GM23338 (cell line): ENCODE data around the gene ZNF565. TPM values are rescaled to one million over a fixed set of nuclear protein-coding genes. Genes with fewer than 3 reads are reported as not detected.
A peak's percentile ranks its signal among the peaks of the same experiment; 100 is the strongest.

Experiments
- ATAC-seq: fragments of 200-7000 bp; cut with Tn5 transposase; 3 replicates; pipeline ENCODE4 v1.9.1; 2020
- DNase-seq: peaks from one replicate; pipeline ENCODE4 v3.0.0-alpha.2; 2015; ENCODE audit warnings: low spot score
- H2AFZ ChIP-seq: fragments of 200-600 bp; sonication (generic); 2 replicates; pipeline ENCODE4 v1.8.0; 2016; ENCODE audit warnings: antibody characterized with exemption, mild to moderate bottlenecking, moderate library complexity
- H3F3A ChIP-seq: fragments of 200-600 bp; sonication (generic); replicated peaks from 2 replicates; pipeline ENCODE4 v1.8.0; 2017; ENCODE audit warnings: antibody characterized with exemption, mixed run types, low read depth
- H3K27ac ChIP-seq: fragments of 200-600 bp; sonication (generic); 2 replicates; pipeline ENCODE4 v1.6.1; 2016; ENCODE audit warnings: low read depth
- H3K27me3 ChIP-seq: fragments of 200-600 bp; sonication (generic); 2 replicates; pipeline ENCODE4 v1.8.0; 2016; ENCODE audit warnings: mild to moderate bottlenecking, mixed run types, moderate library complexity; ENCODE audit not compliant: insufficient read depth
- H3K36me3 ChIP-seq: fragments of 200-600 bp; sonication (generic); 2 replicates; pipeline ENCODE4 v1.8.0; 2016; ENCODE audit warnings: mild to moderate bottlenecking; ENCODE audit not compliant: insufficient read depth
- H3K4me1 ChIP-seq: fragments of 200-600 bp; sonication (generic); 2 replicates; pipeline ENCODE4 v1.8.0; 2016; ENCODE audit warnings: mild to moderate bottlenecking, moderate library complexity; ENCODE audit not compliant: insufficient read depth
- H3K4me2 ChIP-seq: fragments of 200-600 bp; sonication (generic); 2 replicates; pipeline ENCODE4 v1.7.1; 2017; ENCODE audit warnings: mixed run types
- H3K4me3 ChIP-seq: fragments of 200-600 bp; sonication (generic); 2 replicates; pipeline ENCODE4 v1.6.1; 2016; ENCODE audit warnings: mixed run types
- H3K79me2 ChIP-seq: fragments of 200-600 bp; sonication (generic); replicated peaks from 2 replicates; pipeline ENCODE4 v1.8.0; 2017; ENCODE audit warnings: mild to moderate bottlenecking; ENCODE audit not compliant: insufficient read depth
- H3K9me2 ChIP-seq: fragments of 200-600 bp; sonication (generic); 2 replicates; pipeline ENCODE4 v1.8.0; 2017; ENCODE audit not compliant: insufficient read depth
- H4K20me1 ChIP-seq: fragments of 200-600 bp; sonication (generic); replicated peaks from 2 replicates; pipeline ENCODE4 v1.8.0; 2017; ENCODE audit warnings: mild to moderate bottlenecking; ENCODE audit not compliant: insufficient read depth
- H3K27ac Mint-ChIP-seq: 2 replicates; pipeline ENCODE4 v1.8.0; 2020; ENCODE audit warnings: inconsistent platforms, mild to moderate bottlenecking, moderate library complexity, mixed read lengths
- H3K27me3 Mint-ChIP-seq: 3 replicates; pipeline ENCODE4 v1.8.0; 2022; ENCODE audit warnings: low read depth, mild to moderate bottlenecking, moderate library complexity, mixed read lengths, inconsistent platforms; ENCODE audit not compliant: insufficient read depth, poor library complexity
- H3K36me3 Mint-ChIP-seq: 3 replicates; pipeline ENCODE4 v1.8.0; 2021; ENCODE audit warnings: low read depth, mild to moderate bottlenecking, inconsistent platforms, moderate library complexity, mixed read lengths
- H3K4me1 Mint-ChIP-seq: 3 replicates; pipeline ENCODE4 v1.8.0; 2020; ENCODE audit warnings: mild to moderate bottlenecking, inconsistent platforms, mixed read lengths
- H3K4me3 Mint-ChIP-seq: 3 replicates; pipeline ENCODE4 v1.8.0; 2021; ENCODE audit warnings: moderate library complexity, mild to moderate bottlenecking, inconsistent platforms, mixed read lengths
- H3K9me3 Mint-ChIP-seq: 3 replicates; pipeline ENCODE4 v1.8.0; 2020; ENCODE audit warnings: moderate library complexity, mild to moderate bottlenecking, inconsistent platforms, mixed read lengths
- CREB1 ChIP-seq: fragments of 250-450 bp; sonication (Bioruptor Pico); IDR thresholded peaks from 2 replicates; pipeline ENCODE4 v1.5.0; 2020; ENCODE audit warnings: low read depth, mild to moderate bottlenecking, moderate library complexity
- CTCF ChIP-seq, 2 experiments: fragments of 200-600 bp in 1 of 2; sonication (generic) in 1 of 2; conservative IDR thresholded peaks; 2 replicates each; pipeline versions ENCODE4 v1.5.1 to v1.6.1; 2016 to 2017; ENCODE audit warnings: antibody characterized with exemption in 2 of 2, low read depth in 2 of 2, mild to moderate bottlenecking in 2 of 2, moderate library complexity in 1 of 2
- ETS1 ChIP-seq: IDR thresholded peaks from 2 replicates; pipeline ENCODE4 v1.6.1; 2016; ENCODE audit warnings: antibody characterized with exemption
- EZH2 ChIP-seq: fragments of 200-600 bp; sonication (generic); IDR thresholded peaks from one replicate; pipeline ENCODE4 v1.8.0; 2017; ENCODE audit warnings: antibody characterized with exemption, mild to moderate bottlenecking, low read depth; ENCODE audit not compliant: unreplicated experiment
- EZH2phosphoT487 ChIP-seq: fragments of 200-600 bp; sonication (generic); IDR thresholded peaks from one replicate; pipeline ENCODE4 v1.8.1; 2018; ENCODE audit warnings: antibody characterized with exemption; ENCODE audit not compliant: unreplicated experiment
- JUNB ChIP-seq: IDR thresholded peaks from one replicate; pipeline ENCODE4 v1.6.1; 2016; ENCODE audit warnings: antibody characterized with exemption; ENCODE audit not compliant: unreplicated experiment
- NANOG ChIP-seq: IDR thresholded peaks from 2 replicates; pipeline ENCODE4 v1.6.1; 2016; ENCODE audit warnings: antibody characterized with exemption, borderline replicate concordance
- POLR2AphosphoS5 ChIP-seq: IDR thresholded peaks from 2 replicates; pipeline ENCODE4 v1.6.1; 2016; ENCODE audit warnings: antibody characterized with exemption, low read depth
- REST ChIP-seq: IDR thresholded peaks from one replicate; pipeline ENCODE4 v1.6.1; 2018; ENCODE audit warnings: antibody characterized with exemption; ENCODE audit not compliant: unreplicated experiment
- STAT1 ChIP-seq: IDR thresholded peaks from one replicate; pipeline ENCODE4 v1.6.1; 2016; ENCODE audit warnings: antibody characterized with exemption; ENCODE audit not compliant: unreplicated experiment
- ZNF114 ChIP-seq: fragments of 250-450 bp; sonication (Bioruptor Pico); IDR thresholded peaks from 2 replicates; pipeline ENCODE4 v1.5.0; 2020; ENCODE audit warnings: mild to moderate bottlenecking, moderate library complexity
- ZNF331 ChIP-seq: fragments of 250-450 bp; sonication (Bioruptor Pico); IDR thresholded peaks from 2 replicates; pipeline ENCODE4 v1.5.0; 2020; ENCODE audit warnings: low read depth, mild to moderate bottlenecking, moderate library complexity
- ZNF462 ChIP-seq: fragments of 250-450 bp; sonication (Bioruptor Pico); IDR thresholded peaks from 2 replicates; pipeline ENCODE4 v1.5.0; 2020; ENCODE audit warnings: mild to moderate bottlenecking, moderate library complexity
- polyA plus RNA-seq: library from polyadenylated mRNA; unstranded; fragments of >200 nt; fragmentation: Nextera tagmentation; extraction: Ambion mirVana; gene quantifications from 2 replicates; pipeline ENCODE4 v1.2.1, GENCODE V29; 2016
- total RNA-seq: library from RNA; depleted of rRNA; stranded (reverse); fragments of >200 nt; shearing (Covaris generic); gene quantifications from 2 replicates; pipeline ENCODE4 v1.2.3, GENCODE V29; 2014

ZNF565 gene
- total and polyA plus RNA-seq, 2 experiments from 2014 or later = 2.4 to 3.2 TPM

GRCh38 chr19:36139120-36139472 is 75.4 kb downstream of the ZNF565 start:
- Histone ChIP-seq H3K79me2 (peaks cover 6% of the 10 kb centered on the region), H2AFZ (peak overlapping the region; percentile 98), H3K9me2 (no peaks in the 10 kb centered on the region), H3K4me3 (peak overlapping the region; percentile 100), H3K27ac (peak overlapping the region; percentile 79; the same call in 1 of the 2 replicates), H3K27me3 (no peaks in the 10 kb centered on the region), H4K20me1 (no peaks in the 10 kb centered on the region), H3K36me3 (peaks cover 12% of the 10 kb centered on the region), H3K4me2 (peak overlapping the region; percentile 98), H3F3A (peaks cover 12% of the 10 kb centered on the region; the same call in 1 of the 2 replicates), H3K4me1 (no peaks in the 10 kb centered on the region; the same call in 1 of the 2 replicates)
- DNase-seq (no peak), ATAC-seq (no peak)
- TF ChIP-seq STAT1 (no peak), ZNF114 (CRISPR knock-in tag) (no peak), CREB1 (CRISPR knock-in tag) (no peak), NANOG (no peak), ETS1 (no peak), CTCF (conservative IDR thresholded peaks at IDR 0.05; ENCODE audit: low read depth in 2 of 2) (no peak), EZH2 (no peak), REST (no peak), ZNF462 (CRISPR knock-in tag) (no peak), ZNF331 (CRISPR knock-in tag) (no peak), EZH2phosphoT487 (no peak), JUNB (no peak), POLR2AphosphoS5 (no peak)
- no peak overlapping the region for H3K27ac Mint-ChIP-seq
- H3K36me3 Mint-ChIP-seq = peaks cover 23% of the 10 kb centered on the region
- H3K27me3 Mint-ChIP-seq = peaks cover 11% of the 10 kb centered on the region
- no peaks in the 10 kb centered on the region for H3K9me3 Mint-ChIP-seq
- peaks cover 16% of the 10 kb centered on the region for H3K4me1 Mint-ChIP-seq
- peak overlapping the region; percentile 100 for H3K4me3 Mint-ChIP-seq
